ENCODE measurements around the gene PARL. TPM values are rescaled to one million over a fixed set of nuclear protein-coding genes. Genes with fewer than 3 reads are reported as not detected.
A peak's percentile ranks its signal among the peaks of the same experiment; 100 is the strongest.

PARL gene
- total RNA-seq, 2 experiments from 2014 or later: 80.0 to 83.5 TPM

GRCh38 chr3:183857863-183858262 is 26.8 kb downstream of the PARL start:
- POLR2A ChIA-PET: interaction anchor here (0.6 kb wide), 1 partner anchor 27 kb away, joined by 3 read pairs; the partner anchor contains the start of gene PARL
- no peak overlapping the region for H3K27ac Mint-ChIP-seq
- H3K27me3 Mint-ChIP-seq: no peaks in the 10 kb centered on the region
- no peak overlapping the region for H3K4me3 Mint-ChIP-seq
- DNase-seq: no peak
- CTCF ChIA-PET: interaction anchor here (0.9 to 2.9 kb wide), 2 partner anchors 10 to 27 kb away, joined by 4 to 13 read pairs; partner anchors contain the start of gene PARL
- intact Hi-C loops (cut with micrococcal nuclease): no loop called here
- H3K9me3 Mint-ChIP-seq: no peaks in the 10 kb centered on the region
- peaks cover 14% of the 10 kb centered on the region for H3K4me1 Mint-ChIP-seq (ENCODE audit: low read depth)
- ATAC-seq: no peak
- peaks cover 43% of the 10 kb centered on the region for H3K36me3 Mint-ChIP-seq (ENCODE audit: low read depth)
- no peak for TF ChIP-seq CTCF (IDR thresholded peaks at IDR 0.05)

GRCh38 chr3:183854318-183855035 is 30.2 kb downstream of the PARL start:
- H3K9me3 Mint-ChIP-seq: no peaks in the 10 kb centered on the region
- intact Hi-C loops (cut with micrococcal nuclease): no loop called here
- DNase-seq (no peak), ATAC-seq (no peak)
- H3K4me1 Mint-ChIP-seq (ENCODE audit: low read depth): peaks cover 14% of the 10 kb centered on the region
- no peak for TF ChIP-seq CTCF (IDR thresholded peaks at IDR 0.05)
- no peak overlapping the region for H3K27ac Mint-ChIP-seq
- ChIA-PET POLR2A (no interaction called here), CTCF (no interaction called here)
- H3K27me3 Mint-ChIP-seq: no peaks in the 10 kb centered on the region
- peaks cover 33% of the 10 kb centered on the region for H3K36me3 Mint-ChIP-seq (ENCODE audit: low read depth)
- no peak overlapping the region for H3K4me3 Mint-ChIP-seq

- ChIA-PET POLR2A (no interaction called here), CTCF (interaction anchor here (1.7 kb wide), 1 partner anchor 39 kb away, joined by 8 read pairs; the partner anchor contains the start of gene PARL)
- DNase-seq (no peak), ATAC-seq (no peak)
- H3K27me3 Mint-ChIP-seq: no peaks in the 10 kb centered on the region
- intact Hi-C loops (cut with micrococcal nuclease): no loop called here
- peaks cover 14% of the 10 kb centered on the region for H3K4me1 Mint-ChIP-seq (ENCODE audit: low read depth)
- no peak overlapping the region for H3K27ac Mint-ChIP-seq
- no peak overlapping the region for H3K4me3 Mint-ChIP-seq
- no peak for TF ChIP-seq CTCF (IDR thresholded peaks at IDR 0.05)
- peaks cover 27% of the 10 kb centered on the region for H3K36me3 Mint-ChIP-seq (ENCODE audit: low read depth)
- no peaks in the 10 kb centered on the region for H3K9me3 Mint-ChIP-seq
Observed at GRCh38 chr3:183845608-183846288, 38.9 kb downstream of the PARL start.

- peaks cover 30% of the 10 kb centered on the region for H3K36me3 Mint-ChIP-seq (ENCODE audit: low read depth)
- CTCF ChIA-PET: interaction anchor here (1.7 kb wide), 1 partner anchor 40 kb away, joined by 8 read pairs; the partner anchor contains the start of gene PARL
Observed at GRCh38 chr3:183845090-183845489, 39.6 kb downstream of the PARL start.

More at GRCh38 chr3:183845090-183845489, 39.6 kb downstream of the PARL start:
- Mint-ChIP-seq H3K27me3 (no peaks in the 10 kb centered on the region), H3K4me3 (no peak overlapping the region), H3K27ac (peak overlapping the region; percentile 55), H3K9me3 (no peaks in the 10 kb centered on the region), H3K4me1 (ENCODE audit: low read depth) (peaks cover 14% of the 10 kb centered on the region)
- intact Hi-C loops (cut with micrococcal nuclease): no loop called here
- DNase-seq (no peak), ATAC-seq (no peak)
- no peak for TF ChIP-seq CTCF (IDR thresholded peaks at IDR 0.05)
- POLR2A ChIA-PET: no interaction called here

Measured in activated CD8-positive, alpha-beta T cell treated with anti-CD3 and anti-CD28 coated beads for 36 hours (primary cell).